Large intestine (tissue), 1 donor: ENCODE data around the gene PGAP1. TPM values are rescaled to one million over a fixed set of nuclear protein-coding genes. Genes with fewer than 3 reads are reported as not detected.

Source experiments
- polyA plus RNA-seq: library from polyadenylated mRNA; unstranded; fragments of 120-200 nt; gene quantifications from one replicate; pipeline ENCODE4 v1.2.1, GENCODE V29; 2013

PGAP1 gene
- polyA plus RNA-seq, 1 donor, result 15.1 TPM

Other genes starting within 250 kb of the PGAP1 start
- 35.4 TPM for gene GTF3C3, start 127.0 kb downstream of the PGAP1 start, polyA plus RNA-seq
- gene C2orf66, start 117.4 kb downstream of the PGAP1 start, polyA plus RNA-seq, result 0.24 TPM